ENCODE results near the gene FEN1.

DNA sequence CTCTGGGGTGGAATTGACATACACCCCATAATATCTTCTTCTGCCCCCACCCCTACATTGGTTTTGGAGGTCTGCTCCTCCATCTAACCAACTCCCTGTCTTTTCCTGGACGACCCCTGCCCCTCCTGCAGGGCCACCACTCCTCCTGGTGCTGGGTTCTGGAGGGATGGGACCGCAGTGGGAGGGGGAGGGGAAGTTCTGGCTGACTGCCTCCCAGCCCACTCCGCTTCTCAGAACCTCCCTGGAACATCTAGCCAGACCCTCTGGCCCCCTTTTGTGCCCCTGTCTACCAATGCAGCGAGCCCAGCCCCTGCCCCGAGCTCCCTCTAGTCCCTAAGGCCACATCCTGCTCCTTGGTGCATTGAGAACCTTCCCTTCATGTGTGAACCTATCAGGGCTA, 39.0 kb upstream of the FEN1 start:
- TF ChIP-seq, protein P1, sequence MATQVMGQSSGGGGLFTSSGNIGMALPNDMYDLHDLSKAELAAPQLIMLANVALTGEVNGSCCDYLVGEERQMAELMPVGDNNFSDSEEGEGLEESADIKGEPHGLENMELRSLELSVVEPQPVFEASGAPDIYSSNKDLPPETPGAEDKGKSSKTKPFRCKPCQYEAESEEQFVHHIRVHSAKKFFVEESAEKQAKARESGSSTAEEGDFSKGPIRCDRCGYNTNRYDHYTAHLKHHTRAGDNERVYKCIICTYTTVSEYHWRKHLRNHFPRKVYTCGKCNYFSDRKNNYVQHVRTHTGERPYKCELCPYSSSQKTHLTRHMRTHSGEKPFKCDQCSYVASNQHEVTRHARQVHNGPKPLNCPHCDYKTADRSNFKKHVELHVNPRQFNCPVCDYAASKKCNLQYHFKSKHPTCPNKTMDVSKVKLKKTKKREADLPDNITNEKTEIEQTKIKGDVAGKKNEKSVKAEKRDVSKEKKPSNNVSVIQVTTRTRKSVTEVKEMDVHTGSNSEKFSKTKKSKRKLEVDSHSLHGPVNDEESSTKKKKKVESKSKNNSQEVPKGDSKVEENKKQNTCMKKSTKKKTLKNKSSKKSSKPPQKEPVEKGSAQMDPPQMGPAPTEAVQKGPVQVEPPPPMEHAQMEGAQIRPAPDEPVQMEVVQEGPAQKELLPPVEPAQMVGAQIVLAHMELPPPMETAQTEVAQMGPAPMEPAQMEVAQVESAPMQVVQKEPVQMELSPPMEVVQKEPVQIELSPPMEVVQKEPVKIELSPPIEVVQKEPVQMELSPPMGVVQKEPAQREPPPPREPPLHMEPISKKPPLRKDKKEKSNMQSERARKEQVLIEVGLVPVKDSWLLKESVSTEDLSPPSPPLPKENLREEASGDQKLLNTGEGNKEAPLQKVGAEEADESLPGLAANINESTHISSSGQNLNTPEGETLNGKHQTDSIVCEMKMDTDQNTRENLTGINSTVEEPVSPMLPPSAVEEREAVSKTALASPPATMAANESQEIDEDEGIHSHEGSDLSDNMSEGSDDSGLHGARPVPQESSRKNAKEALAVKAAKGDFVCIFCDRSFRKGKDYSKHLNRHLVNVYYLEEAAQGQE (IDR thresholded peaks at IDR 0.05; ENCODE audit: low read depth, low read length), result no peak
- TF ChIP-seq, protein P2, sequence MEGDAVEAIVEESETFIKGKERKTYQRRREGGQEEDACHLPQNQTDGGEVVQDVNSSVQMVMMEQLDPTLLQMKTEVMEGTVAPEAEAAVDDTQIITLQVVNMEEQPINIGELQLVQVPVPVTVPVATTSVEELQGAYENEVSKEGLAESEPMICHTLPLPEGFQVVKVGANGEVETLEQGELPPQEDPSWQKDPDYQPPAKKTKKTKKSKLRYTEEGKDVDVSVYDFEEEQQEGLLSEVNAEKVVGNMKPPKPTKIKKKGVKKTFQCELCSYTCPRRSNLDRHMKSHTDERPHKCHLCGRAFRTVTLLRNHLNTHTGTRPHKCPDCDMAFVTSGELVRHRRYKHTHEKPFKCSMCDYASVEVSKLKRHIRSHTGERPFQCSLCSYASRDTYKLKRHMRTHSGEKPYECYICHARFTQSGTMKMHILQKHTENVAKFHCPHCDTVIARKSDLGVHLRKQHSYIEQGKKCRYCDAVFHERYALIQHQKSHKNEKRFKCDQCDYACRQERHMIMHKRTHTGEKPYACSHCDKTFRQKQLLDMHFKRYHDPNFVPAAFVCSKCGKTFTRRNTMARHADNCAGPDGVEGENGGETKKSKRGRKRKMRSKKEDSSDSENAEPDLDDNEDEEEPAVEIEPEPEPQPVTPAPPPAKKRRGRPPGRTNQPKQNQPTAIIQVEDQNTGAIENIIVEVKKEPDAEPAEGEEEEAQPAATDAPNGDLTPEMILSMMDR (IDR thresholded peaks at IDR 0.05), result no peak
- TF ChIP-seq RAD21 (IDR thresholded peaks at IDR 0.05; ENCODE audit: low read length), result no peak
- no peak for TF ChIP-seq POLR2AphosphoS5 (IDR thresholded peaks at IDR 0.05; ENCODE audit: low read depth, low read length)
- TF ChIP-seq, protein P3, sequence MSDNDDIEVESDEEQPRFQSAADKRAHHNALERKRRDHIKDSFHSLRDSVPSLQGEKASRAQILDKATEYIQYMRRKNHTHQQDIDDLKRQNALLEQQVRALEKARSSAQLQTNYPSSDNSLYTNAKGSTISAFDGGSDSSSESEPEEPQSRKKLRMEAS (IDR thresholded peaks at IDR 0.05; ENCODE audit: low read depth), result no peak
- no peak for TF ChIP-seq RFX5 (IDR thresholded peaks at IDR 0.05; ENCODE audit: low read length)
- no peak for TF ChIP-seq YY1 (IDR thresholded peaks at IDR 0.05; ENCODE audit: low read depth)
